ENCODE data around the gene HEMK1. TPM values are rescaled to one million over a fixed set of nuclear protein-coding genes. Genes with fewer than 3 reads are reported as not detected.

The HEMK1 gene
- total and polyA plus RNA-seq, 2 of the 8 experiments (the other 6 are each of a cell fraction or from before 2014, with no cell fraction given), result 9.7 to 10.6 TPM

GRCh38 chr3:50557915-50558314 lies 11.4 kb upstream of the HEMK1 start (continued):
- no peak for TF ChIP-seq CHD7 (IDR thresholded peaks at IDR 0.05; ENCODE audit: insufficient replicate concordance, low read length)
- no peak for TF ChIP-seq TAF7 (optimal IDR thresholded peaks at IDR 0.05; ENCODE audit: borderline replicate concordance, low read depth, low read length)
- TF ChIP-seq EZH2 (IDR thresholded peaks at IDR 0.05; ENCODE audit: low read depth, low read length, severe bottlenecking), result no peak
- no peak for TF ChIP-seq KDM1A (IDR thresholded peaks at IDR 0.05; ENCODE audit: borderline replicate concordance, low read length)
- TF ChIP-seq CEBPB (IDR thresholded peaks at IDR 0.05; ENCODE audit: low read depth, low read length), result no peak
- no peak for TF ChIP-seq CTBP2 (IDR thresholded peaks at IDR 0.05; ENCODE audit: borderline replicate concordance, insufficient read depth, insufficient read length, low read length)
- TF ChIP-seq FOSL1 (IDR thresholded peaks at IDR 0.05; ENCODE audit: insufficient read depth, low read depth, low read length), result no peak
- TF ChIP-seq YY1 (IDR thresholded peaks at IDR 0.05; ENCODE audit: low read depth, low read length), result no peak
- no peak for TF ChIP-seq RNF2 (IDR thresholded peaks at IDR 0.05; ENCODE audit: borderline replicate concordance, low read depth, low read length, missing control alignments, poor library complexity, severe bottlenecking)
- TF ChIP-seq CBX8 (IDR thresholded peaks at IDR 0.05; ENCODE audit: borderline replicate concordance, low read depth, low read length), result no peak
- no peak for TF ChIP-seq KDM5A (IDR thresholded peaks at IDR 0.05; ENCODE audit: low read length)
- TF ChIP-seq ASH2L (IDR thresholded peaks at IDR 0.05; ENCODE audit: low read length), result no peak
